ENCODE data around the gene AGBL5.

The AGBL5 gene

DNA sequence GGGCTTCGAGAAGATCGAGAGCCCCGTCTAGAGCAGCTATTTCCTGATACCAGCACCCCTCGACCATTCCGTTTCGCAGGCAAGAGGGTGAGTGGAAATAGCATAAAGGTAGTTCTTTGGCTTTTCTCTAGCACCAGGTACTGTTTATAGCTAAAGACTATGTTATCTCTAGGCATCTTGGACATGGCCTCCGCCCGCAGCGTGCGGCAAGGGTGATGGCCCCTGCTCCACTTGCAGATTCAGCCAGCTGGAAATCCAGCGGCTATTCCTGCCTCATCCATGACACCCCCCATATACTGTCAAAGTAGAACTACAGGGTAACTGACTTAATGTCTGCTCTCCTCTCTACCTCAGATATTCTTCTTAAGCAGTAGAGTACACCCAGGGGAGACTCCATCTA, 3.3 kb downstream of the AGBL5 start:
- no peak for DNase-seq

DNA sequence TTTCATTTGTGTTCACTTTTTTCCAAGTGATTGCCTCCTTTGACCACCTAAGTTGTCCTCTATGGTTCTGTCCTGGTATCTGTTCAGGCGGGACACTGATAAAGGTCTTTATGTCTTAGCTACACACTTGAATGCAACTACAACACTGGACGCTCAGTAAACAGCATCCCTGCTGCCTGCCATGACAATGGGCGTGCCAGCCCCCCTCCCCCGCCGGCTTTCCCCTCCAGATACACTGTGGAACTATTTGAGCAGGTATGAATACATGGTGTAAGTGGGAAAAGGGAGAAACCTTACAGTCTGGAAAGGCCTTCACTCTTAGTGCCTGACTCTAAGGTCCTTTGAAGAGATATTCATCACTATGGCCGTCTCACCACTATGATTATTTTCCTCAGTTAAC, 5.7 kb downstream of the AGBL5 start:
- DNase-seq = no peak

DNA sequence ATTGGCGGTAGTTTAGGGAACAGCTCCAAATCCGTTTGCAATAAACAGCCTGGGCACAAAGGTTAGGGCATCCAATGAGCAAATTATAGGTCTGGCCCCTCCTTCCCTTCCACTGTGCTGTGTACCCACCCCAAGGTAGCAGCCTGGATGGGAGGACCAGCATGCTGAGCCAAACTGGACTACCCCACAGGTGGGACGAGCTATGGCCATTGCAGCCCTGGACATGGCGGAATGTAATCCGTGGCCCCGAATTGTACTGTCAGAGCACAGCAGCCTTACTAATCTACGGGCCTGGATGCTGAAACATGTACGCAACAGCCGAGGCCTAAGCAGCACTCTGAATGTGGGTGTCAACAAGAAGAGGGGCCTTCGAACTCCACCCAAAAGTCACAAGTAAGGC, 6.7 kb downstream of the AGBL5 start:
- no peak for DNase-seq

DNA sequence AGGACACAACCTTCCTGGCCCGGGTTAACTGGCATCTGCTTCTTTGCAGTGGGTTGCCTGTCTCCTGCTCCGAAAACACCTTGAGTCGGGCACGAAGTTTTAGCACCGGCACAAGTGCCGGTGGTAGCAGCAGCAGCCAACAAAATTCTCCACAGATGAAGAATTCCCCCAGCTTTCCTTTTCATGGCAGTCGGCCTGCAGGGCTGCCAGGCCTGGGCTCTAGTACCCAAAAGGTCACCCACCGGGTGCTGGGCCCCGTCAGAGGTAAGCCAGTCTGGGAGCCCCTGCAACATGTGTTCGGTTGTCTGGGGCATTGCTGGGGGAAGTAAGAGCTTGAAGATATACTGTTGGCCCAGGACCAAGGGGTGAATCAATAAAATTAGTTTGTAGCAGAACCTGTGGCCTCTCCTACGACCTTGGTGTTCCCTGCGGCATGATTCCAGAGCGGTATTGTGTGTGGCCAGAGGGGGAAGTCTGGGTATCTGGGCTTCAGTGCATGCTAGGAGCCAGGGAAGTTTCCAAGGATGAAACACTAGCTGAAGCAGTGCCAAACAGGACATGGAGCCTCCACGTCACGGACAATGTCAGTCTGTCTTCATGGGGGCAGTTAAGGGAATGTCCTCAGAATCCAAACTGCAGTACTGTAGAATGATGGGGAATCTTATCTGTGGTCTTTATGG, 7.8 kb downstream of the AGBL5 start:
- DNase-seq = no peak

DNA sequence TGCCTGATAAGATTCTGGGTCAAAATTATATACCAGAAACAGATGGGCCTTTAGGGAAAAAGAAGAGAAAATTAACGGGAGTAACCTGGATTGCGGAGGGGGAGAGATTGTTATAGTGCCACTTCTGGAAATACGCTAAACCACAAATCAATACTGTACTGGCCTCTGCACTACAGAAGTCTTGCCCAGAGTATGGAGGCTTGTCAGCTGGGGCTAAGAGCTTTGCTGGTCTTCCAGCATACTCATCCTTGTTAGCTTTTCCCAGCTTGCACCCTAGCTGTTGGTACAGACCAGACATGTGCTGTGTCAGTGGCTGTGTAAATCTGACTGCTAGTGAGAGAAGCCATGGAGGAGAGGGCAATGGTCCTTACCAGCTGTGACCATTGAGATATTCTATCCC, 8.9 kb downstream of the AGBL5 start:
- DNase-seq = no peak

DNA sequence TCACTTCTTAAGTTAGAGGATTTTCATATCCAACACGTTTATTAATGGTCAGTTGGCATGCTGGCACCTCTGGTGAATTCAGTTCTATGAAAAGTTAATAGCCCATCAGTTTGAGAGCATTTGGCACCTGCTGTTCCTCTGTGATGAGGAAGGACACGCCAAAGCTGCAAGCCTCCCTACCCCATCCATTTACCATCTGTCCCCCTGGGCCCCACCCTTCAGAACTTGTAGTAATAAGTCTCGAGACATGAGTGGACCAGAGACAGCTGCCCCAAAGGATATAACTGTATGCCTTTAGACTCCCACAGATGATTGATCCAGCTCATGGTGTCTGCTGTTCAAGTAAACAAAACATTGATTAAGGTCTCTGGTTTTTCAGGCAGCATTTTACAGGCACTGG, 13.7 kb downstream of the AGBL5 start:
- DNase-seq = no peak

DNA sequence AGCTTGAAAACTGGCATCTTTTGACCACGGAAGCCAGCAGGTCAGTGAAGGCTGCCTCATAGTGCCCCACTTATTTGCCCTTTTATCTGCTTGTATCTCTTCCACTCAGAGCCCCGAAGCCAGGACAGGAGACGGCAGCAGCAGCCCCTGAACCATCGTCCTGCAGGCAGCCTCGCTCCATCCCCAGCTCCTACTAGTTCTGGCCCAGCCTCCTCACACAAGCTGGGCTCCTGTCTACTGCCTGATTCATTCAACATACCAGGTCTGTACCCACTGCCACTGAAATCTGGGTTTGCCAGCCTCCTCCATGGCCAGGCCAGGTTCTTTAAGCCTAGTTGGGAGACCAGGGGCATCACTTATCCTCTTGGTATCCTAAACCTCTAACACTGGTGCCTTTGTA, 15.9 kb downstream of the AGBL5 start:
- DNase-seq = no peak

DNA sequence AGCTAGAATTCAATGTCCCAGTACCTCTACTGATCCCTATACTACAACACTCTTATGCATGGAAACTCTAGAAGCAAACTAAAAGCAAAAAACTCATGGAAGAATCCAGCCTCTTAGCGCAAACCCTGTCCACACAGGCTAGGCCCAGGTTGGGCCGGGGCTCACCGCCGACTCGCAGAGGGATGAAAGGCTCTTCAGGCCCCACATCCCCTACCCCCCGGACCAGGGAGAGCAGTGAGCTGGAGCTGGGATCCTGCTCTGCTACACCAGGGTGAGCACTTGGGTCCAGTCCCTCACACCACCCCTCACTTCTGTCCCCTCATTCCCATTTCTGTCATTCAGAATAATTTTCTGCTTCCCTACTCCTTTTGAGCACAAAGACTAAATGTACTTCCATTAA, 18.0 kb downstream of the AGBL5 start:
- DNase-seq = no peak

DNA sequence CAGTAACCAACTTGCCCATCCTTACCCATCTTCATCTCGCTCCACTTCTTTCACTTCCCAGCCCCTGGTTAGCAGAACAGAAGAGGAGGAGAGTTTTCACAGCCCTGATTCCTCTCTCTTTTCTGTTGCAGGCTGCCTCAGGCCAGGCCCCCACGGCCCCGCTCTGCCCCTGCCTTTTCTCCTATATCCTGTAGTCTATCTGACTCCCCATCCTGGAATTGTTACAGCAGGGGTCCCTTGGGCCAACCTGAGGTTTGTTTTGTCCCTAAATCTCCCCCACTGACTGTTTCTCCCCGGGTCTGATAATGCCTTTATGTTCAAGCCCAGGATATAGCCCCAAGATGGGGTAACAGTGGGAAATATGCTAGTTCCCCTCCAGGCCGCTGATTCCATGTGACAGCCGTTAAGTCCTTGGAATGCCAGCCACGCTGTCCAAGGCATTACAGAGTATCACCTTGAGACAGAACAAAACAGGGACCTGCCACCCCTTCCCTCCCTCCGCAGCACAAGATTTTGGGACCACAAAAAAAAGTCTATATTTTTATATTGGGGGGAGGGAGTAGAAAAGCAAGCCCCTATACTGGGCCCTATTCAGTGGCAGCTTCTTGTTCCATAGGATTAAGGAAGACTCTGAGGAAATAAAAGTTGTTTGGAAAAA, 18.6 kb downstream of the AGBL5 start:
- DNase-seq = no peak

DNA sequence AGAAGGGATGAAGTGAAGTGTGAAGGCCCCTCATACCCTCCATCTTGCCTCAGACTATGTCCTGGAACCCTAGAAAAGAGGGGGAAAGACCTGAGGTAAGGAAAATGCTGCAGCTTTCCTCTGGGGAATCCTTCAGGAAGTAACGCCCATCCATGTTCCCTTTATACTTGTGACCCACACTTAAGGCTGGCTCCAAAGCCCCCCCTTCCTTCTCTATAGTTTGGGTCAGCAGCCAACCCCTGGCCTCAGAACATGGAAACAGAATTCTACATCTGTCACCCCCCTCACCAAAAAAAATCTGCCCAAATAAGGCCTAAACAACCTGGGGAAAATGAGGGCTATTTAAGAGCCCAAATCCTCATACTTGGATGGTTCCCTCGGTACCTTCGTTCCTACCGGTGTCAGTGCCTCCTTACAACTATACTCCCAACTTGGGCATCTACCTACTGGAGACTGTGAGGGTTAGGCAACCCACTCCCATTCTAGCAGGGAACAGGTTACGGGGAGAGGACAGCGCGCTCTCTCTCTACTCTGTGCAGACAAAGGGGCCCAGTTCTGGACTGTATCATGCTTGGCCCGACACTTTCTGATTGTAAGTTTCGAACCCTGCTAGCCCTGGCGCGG, 19.3 kb downstream of the AGBL5 start:
- no peak for DNase-seq

DNA sequence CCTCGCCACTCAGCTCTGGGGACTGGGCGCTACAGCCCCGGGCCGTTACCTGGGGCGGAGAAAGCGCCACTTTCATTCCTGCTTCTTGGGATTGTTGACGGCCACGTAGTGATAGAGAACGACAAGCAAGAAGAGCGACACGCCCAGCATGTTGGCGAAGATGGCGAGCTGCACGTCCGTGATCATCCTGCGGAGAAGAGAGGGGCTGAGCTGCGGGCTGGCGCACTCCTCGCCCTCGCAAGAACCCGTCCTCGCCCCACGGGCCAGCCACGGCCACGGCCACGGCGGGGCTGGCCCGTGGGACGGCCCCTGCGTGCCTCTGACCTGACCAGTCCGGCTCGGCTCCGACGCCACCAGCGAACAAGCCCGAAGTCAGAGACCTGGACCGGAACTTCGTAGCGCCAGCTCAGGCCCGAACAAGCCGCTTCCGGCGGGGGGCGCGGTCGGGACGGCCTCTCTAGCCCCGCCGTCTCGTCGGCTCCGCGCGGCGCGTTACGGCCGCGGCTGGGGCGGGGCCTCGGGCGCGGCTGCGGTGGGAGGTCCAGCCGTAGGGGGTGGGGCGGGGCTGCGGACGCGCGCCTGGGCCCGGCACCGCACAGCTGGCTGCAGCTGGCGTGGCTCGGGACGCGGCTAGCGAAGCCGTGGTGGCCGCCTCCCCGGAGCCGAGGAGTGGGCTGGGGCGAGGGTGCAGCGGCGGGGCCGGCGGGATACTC, 20.0 kb downstream of the AGBL5 start, which contains the start of gene OST4:
OST4 (minus strand) TSS at position 378 of the 713 bp plus-strand sequence.
- peak; percentile 92 for DNase-seq

DNA sequence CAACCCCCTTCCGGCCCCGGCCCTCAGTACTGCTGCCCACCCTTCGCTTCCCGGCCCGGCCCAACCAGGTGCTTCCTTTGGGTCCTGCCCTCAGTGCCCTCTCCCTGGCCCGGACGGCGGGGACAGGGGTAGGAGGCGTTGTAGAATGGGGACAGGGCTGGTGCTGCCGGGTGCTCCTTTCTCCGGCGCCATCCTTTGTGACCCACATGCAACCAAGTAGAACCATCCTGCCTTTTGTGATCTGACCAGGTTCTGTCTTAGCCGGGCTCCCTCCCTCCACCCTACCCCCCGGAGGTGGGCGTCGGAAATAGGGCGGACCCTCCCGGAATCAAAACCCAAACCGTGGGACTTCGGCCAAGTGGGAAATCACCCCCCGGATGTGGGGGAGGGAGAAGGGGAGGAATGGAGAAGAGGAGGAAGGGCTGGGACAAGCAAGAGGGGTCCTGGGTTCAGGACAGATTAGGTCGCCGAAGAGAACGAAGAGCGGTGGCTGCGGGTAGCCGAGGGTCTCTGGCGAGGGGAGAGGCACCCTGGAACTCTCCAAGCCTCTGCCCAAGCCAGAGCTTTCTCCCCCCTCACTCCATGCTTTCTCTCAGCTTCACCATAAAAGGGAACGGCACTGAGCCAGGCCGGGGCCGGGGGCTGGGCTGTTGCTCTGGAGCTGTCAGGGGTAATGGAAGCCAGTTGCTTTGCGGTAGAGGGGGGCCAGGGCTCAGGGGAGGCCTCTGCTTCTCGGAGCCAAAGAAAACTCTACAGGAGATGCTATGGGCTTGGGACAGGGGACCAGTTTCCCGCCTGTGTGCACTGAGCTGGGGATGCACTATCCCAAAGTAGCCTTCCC, 20.7 kb downstream of the AGBL5 start:
- peak; percentile 48 for DNase-seq

DNA sequence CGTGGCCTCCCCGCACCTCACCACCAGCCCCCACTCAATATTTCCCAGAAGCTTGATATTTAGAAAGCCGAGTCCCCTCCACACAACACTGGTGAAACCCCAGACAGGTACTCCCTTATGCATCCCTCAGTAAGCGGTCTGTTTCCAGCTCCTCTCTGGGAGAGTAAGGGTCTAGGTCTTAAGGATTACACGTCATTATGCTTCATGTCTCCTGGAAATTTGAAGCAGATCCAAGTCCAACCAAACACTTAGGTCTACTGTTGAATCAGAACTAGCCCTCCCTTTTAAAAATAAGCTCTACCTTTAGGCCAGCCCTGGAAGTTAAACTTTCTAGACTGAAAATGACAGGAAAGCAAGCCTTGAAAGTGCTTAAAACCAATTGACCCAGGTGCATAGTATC, 21.5 kb downstream of the AGBL5 start:
- no peak for DNase-seq

DNA sequence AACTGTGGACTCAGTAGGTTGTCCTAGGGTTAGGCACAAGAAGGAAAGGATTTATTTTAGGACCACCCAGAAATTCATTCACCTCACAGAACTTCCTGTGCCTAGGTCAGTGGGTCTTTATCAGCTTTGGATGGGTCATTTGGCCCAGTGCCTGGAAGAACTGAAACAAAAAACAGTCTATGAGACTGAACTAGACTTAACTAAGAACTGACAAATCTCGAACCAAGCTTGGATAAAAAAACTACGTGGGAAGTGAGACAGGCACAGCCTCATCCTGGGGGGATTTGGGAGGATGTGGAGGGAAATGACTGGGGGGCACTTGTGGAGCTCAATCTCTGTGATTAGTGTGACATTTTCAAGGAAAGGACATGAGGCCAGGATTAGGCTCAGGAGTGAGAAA, 22.3 kb downstream of the AGBL5 start:
- no peak for DNase-seq

DNA sequence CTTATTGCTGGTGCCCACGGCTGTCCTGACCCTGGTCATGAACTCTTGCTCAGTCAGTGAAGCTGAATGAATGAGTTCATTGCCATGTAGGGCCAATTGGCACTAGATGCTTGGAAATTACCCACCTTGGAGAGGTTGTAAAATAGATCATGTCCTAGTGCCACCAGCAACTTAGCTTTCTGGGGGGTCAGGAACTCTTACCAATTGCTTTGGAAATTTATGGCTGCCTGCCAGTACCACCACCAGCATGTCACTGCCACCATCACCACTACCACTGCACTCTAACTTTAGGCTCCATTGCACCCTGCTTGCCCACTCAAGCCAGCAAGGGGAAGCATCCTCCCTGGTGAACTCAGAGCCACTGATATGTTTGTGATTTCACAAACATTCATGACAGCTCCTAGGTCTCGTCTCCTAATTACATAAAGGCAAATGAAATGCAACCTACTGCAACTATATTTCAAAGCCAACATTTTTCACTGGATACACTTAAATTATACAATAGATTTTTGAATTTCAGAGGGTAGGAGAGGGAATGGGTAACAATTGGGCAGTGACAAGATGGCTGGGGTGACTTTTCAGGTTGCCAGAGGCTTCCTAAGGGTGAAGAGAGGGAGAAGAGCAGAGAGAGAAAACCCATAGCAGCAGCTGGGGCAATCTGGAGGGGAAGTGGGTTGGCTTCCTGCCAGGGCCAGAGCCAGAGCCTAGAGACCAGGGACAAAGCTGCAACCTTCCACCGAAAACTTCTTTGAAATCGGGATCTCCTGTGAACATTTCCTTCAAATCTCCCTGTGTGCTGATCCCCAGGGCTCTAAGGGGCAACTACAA, 23.5 kb downstream of the AGBL5 start:
- peak; percentile 40 for DNase-seq

DNA sequence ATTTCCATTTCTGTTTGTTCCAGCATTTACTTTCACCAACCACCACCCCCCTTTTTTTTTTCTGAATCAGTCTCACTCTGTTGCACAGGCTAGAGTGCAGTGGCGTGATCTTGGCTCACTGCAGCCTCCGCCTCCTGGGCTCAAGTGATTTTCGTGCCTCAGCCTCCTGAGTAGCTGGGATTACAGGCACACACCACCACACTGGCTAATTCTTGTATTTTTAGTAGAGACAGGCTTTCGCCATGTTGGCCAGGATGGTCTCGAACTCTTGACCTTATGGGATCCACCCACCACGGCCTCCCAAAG, 24.1 kb downstream of the AGBL5 start:
- DNase-seq = peak; percentile 36

DNA sequence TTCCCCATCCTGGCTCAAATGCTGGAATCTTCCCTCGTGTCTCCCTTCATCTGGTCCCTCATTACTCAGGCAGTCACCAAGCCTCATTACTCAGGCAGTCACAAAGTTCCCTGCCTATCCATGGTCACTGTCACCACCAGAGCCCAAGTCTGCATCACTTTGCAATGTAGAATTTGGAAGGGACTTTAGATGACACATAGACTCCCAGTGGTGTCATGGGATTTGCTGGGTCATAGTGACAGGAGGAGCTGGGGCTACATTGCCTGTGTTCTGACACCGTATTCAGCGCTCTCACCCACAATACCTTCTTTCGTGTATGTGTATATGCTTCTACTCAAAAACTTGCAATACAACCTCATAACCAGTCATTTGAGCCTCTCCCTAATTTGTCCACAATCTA, 24.9 kb downstream of the AGBL5 start:
- no peak for DNase-seq

DNA sequence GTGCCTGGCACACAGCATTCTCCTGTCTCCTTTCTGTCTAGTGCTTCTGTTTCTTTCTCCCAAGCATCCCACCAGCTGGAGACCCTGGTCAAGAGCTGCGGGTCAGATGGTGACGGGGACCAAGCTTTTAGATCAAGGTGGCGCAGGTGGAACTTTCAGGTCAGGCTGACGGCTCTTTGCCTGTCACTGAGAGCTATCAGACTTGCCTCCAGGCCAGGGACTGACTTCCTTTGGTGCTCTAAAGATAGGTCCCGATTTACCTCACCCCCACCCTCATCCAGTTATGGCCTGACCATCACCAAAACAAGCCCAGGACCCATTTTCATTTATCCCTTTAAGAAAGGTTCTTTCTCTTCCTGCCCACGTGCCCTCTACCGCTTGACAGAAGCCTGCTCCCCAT, 25.8 kb downstream of the AGBL5 start:
- DNase-seq = no peak

DNA sequence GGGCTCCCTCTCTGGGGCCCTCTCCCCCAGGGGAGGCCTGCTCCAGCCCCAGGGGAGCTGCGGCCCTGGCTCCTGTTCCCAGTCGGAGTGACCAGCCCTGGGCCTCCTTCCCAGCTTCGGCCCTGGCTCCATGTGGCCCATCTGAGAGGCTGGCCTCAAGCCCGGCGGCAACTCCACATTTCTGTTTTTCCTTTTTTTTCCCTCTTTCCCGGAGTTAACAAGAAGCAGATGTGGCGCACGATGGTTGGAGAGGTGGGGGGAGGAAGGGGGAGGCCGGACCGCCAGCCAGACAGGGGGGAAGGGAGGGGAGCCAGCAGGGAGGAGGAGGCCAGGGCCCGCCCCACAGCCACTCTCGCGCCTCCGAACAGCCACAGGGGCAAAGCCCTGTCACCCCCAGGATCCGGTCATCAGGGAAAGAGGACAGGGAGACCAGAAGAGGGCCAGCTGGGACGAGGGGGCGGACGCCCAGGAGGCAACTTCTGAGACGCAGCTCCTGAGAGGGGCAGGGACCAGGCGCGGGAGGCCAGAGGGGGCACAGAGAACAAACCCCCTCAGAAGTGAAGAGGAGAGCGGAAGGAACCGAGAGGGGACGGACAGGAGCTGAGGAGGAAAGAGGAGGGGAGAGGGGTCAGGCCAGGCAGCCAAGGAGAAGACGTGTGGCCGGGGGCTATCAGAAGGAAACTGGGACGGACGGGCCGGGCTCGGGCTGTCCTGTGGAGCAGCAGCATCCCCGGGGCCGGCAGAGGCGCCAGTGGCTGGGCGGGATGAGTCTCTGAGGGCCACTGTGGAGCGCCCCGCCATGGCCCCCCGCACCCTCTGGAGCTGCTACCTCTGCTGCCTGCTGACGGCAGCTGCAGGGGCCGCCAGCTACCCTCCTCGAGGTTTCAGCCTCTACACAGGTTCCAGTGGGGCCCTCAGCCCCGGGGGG, 27.1 kb downstream of the AGBL5 start, which contains the start of gene EMILIN1:
EMILIN1 (plus strand) TSS at position 349 of the 928 bp plus-strand sequence; CDS start at position 800, 451 bp downstream.
- no peak for DNase-seq

DNA sequence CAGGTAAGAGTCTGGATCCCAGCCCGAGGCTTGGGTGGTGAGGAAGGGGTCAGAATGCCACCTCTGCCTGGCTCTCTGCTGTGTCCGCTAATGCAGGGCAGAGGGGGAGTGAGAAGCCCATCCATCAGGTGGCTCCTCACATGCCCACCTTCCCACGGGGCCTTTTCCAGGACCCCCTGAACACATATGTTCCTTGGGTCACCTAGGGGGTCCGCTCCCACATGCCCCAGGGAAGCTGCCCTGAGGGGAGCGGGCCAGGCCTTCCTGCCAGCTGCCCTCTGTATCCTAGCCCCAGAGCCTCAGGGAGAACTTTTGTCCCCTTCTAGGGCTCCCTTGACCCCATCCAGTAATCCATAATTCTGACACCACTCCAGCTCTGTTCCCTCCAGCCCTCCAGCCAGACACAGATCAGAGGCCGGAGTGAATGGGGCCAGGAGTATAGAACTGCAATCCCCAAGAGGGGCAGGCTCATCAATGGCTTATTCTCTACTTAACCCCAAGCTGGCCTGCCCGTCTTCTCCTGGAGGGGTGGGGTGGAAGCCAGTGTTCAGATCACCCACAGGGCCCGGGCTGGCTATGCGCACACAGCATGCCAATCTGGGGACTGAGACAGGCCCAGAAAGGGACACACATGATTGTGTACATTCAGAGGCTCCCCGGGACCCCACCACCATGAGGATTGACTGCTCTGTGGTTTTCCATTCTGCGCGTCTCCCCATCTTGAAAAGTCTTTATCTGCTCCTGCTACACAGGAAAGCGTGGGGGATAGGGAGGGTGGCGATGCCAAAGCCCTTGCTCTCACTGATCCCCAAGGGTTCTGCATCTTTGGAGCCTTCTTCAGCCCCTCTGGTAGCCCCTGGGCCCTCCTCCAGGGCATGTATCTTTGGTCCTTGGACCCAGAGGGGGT, 28.0 kb downstream of the AGBL5 start:
- DNase-seq = no peak
